Measurements from ENCODE around the gene TXNDC8. TPM values are rescaled to one million over a fixed set of nuclear protein-coding genes. Genes with fewer than 3 reads are reported as not detected.

The TXNDC8 gene
- total and polyA plus RNA-seq, 12 donors = not detected

- Histone ChIP-seq H3K9me3 (no peaks in the 10 kb centered on the region), H3K36me3 (no peaks in the 10 kb centered on the region), H3K4me3 (no peak overlapping the region), H3K27ac (no peak overlapping the region), H3K27me3 (no peaks in the 10 kb centered on the region), H3K4me1 (no peaks in the 10 kb centered on the region)
- intact Hi-C loops (cut with DNase I) = no loop called here
- no peak for ATAC-seq
- 84 to 89% methylated on average over 3 of the region's 3 CpGs for WGBS, 2 donors
- no peak for DNase-seq
- no peak for TF ChIP-seq CTCF (IDR thresholded peaks at IDR 0.05)
Measured at GRCh38 chr9:110270211-110270995, 67.3 kb downstream of the TXNDC8 start.

GRCh38 chr9:110266795-110267194, 70.9 kb downstream of the TXNDC8 start:
- TF ChIP-seq CTCF (IDR thresholded peaks at IDR 0.05) = no peak
- Histone ChIP-seq H3K27ac (no peak overlapping the region), H3K4me3 (no peak overlapping the region), H3K27me3 (no peaks in the 10 kb centered on the region), H3K9me3 (peaks cover 0 to 6% (median 0%) of the 10 kb centered on the region in 11 donors), H3K36me3 (no peaks in the 10 kb centered on the region), H3K4me1 (no peaks in the 10 kb centered on the region)
- 20 to 29% methylated on average over 1 of the region's 1 CpG for WGBS, 2 donors
- ATAC-seq = no peak
- intact Hi-C loops (cut with DNase I) = no loop called here
- no peak for DNase-seq

- H3K36me3 ChIP-seq = no peaks in the 10 kb centered on the region
- peaks cover 0 to 23% (median 10%) of the 10 kb centered on the region in 9 donors for H3K4me1 ChIP-seq
- TF ChIP-seq CTCF (IDR thresholded peaks at IDR 0.05) = no peak
- DNase-seq = no peak
- H3K4me3 ChIP-seq = no peak overlapping the region
- peaks cover 0 to 6% (median 0%) of the 10 kb centered on the region in 11 donors for H3K9me3 ChIP-seq
- no peak overlapping the region for H3K27ac ChIP-seq
- intact Hi-C loops (cut with DNase I) = no loop called here
- WGBS, 2 donors = 79% methylated on average over 5 of the region's 5 CpGs
- ATAC-seq = no peak
- no peaks in the 10 kb centered on the region for H3K27me3 ChIP-seq
Measured at GRCh38 chr9:110261632-110262031, 76.0 kb downstream of the TXNDC8 start.

GRCh38 chr9:110260911-110261310, 76.8 kb downstream of the TXNDC8 start:
- ATAC-seq (no peak), DNase-seq (no peak)
- peaks cover 0 to 23% (median 10%) of the 10 kb centered on the region in 9 donors for H3K4me1 ChIP-seq
- no peak overlapping the region for H3K27ac ChIP-seq
- H3K9me3 ChIP-seq = peaks cover 0 to 6% (median 0%) of the 10 kb centered on the region in 11 donors
- no peaks in the 10 kb centered on the region for H3K36me3 ChIP-seq
- H3K4me3 ChIP-seq = no peak overlapping the region
- WGBS, 2 donors = 24 to 35% methylated on average over 4 of the region's 4 CpGs
- intact Hi-C loops (cut with DNase I) = no loop called here
- TF ChIP-seq CTCF (IDR thresholded peaks at IDR 0.05) = no peak
- H3K27me3 ChIP-seq = no peaks in the 10 kb centered on the region
